ENCODE results near the gene TMEM200C. TPM values are rescaled to one million over a fixed set of nuclear protein-coding genes. Genes with fewer than 3 reads are reported as not detected.

Gene TMEM200C
- total RNA-seq, result not detected in 2 replicates

GRCh38 chr18:5895299-5895875 is at the start of gene TMEM200C:
Gene TMEM200C, minus strand, starts transcription at chr18:5895522. Its CDS starts 3,459 bp downstream, at chr18:5892063.

All from cardiac atrium fibroblast (primary cell).